PC-3 (cell line): ENCODE results near the gene PIGU.

Experiments
- CTCF ChIP-seq: fragments of 300-600 bp; sonication (generic); conservative IDR thresholded peaks from 2 replicates; pipeline ENCODE4 v1.5.1; 2017; ENCODE audit warnings: antibody characterized with exemption, low read depth, mild to moderate bottlenecking, low read length
- EZH2 ChIP-seq: fragments of 300-600 bp; sonication (generic); IDR thresholded peaks from one replicate; pipeline ENCODE4 v1.6.1; 2017; ENCODE audit warnings: antibody characterized with exemption, mild to moderate bottlenecking, low read length; ENCODE audit not compliant: unreplicated experiment

GRCh38 chr20:34530342-34530741 is 146.6 kb downstream of the PIGU start:
- TF ChIP-seq CTCF (no peak), EZH2 (no peak)
